Thyroid gland (tissue), 4 donors: Measurements from ENCODE around the gene MYBBP1A.

Source experiments
- CTCF ChIP-seq, 6 experiments: fragments of 200-600 bp in 3 of 6; fragments of 450-650 bp in 3 of 6; sonication (generic) in 3 of 6; IDR thresholded peaks; one replicate each; pipeline ENCODE4 v1.5.1; 2016 to 2019; ENCODE audit warnings: antibody characterized with exemption in 6 of 6, mild to moderate bottlenecking in 2 of 6, inconsistent platforms in 1 of 6, moderate library complexity in 1 of 6
- POLR2A ChIP-seq, 2 donors: fragments of 450-650 bp; IDR thresholded peaks; one replicate each; pipeline ENCODE4 v1.6.1; 2017; ENCODE audit warnings: antibody characterized with exemption in 2 of 2, mild to moderate bottlenecking in 2 of 2, moderate library complexity in 1 of 2

- TF ChIP-seq CTCF (IDR thresholded peaks at IDR 0.05), result no peak
- no peak for TF ChIP-seq POLR2A (IDR thresholded peaks at IDR 0.05)
Observed at GRCh38 chr17:4556996-4557395, 1.8 kb upstream of the MYBBP1A start.
